ENCODE results near the gene CASP7. TPM values are rescaled to one million over a fixed set of nuclear protein-coding genes. Genes with fewer than 3 reads are reported as not detected.

CASP7 gene
- 27.5 and 37.8 TPM in 2 replicates for total RNA-seq (ENCODE audit: low replicate concordance)
- long read RNA-seq, transcript CASP7-211 (7 exons, 2,467 nt) = minor isoform, 51 of 278 reads
- long read RNA-seq, transcript CASP7-202 (8 exons, 2,421 nt) = minor isoform, 13 of 278 reads
- long read RNA-seq, transcript CASP7-203 (7 exons, 2,377 nt) = major isoform, 182 of 278 reads
- long read RNA-seq, partial matches to known transcripts = 7 of 278 reads
- long read RNA-seq, other reads (novel, unspliced or antisense) = 21 of 278 reads

GRCh38 chr10:113679463-113680189, at the start of gene CASP7:
CASP7 (plus strand) TSS chr10:113679912; CDS start chr10:113697494, 17,582 bp downstream.
- H3K4me3 Mint-ChIP-seq = peak within 1 kb of the TSS; percentile 96
- peak; percentile 85 for DNase-seq (ENCODE audit: extremely low spot score, unreplicated experiment)
- H3K36me3 Mint-ChIP-seq = peaks cover 17% of the 10 kb centered on the region
- H3K27ac Mint-ChIP-seq = peak within 1 kb of the TSS; percentile 92
- H3K27me3 Mint-ChIP-seq = peaks cover 2% of the 10 kb centered on the region
- TF ChIP-seq CTCF (conservative IDR thresholded peaks at IDR 0.05) = no peak
- peaks cover 14% of the 10 kb centered on the region for H3K4me1 Mint-ChIP-seq (ENCODE audit: unreplicated experiment)
- H3K9me3 Mint-ChIP-seq = peaks cover 6% of the 10 kb centered on the region

- no peak overlapping the region for H3K27ac Mint-ChIP-seq
- DNase-seq (ENCODE audit: extremely low spot score, unreplicated experiment) = no peak
- H3K36me3 Mint-ChIP-seq = no peaks in the 10 kb centered on the region
- no peak overlapping the region for H3K4me3 Mint-ChIP-seq
- H3K9me3 Mint-ChIP-seq = peaks cover 4% of the 10 kb centered on the region
- H3K4me1 Mint-ChIP-seq (ENCODE audit: unreplicated experiment) = peaks cover 15% of the 10 kb centered on the region
- TF ChIP-seq CTCF (conservative IDR thresholded peaks at IDR 0.05) = no peak
- H3K27me3 Mint-ChIP-seq = peaks cover 2% of the 10 kb centered on the region
Observed at GRCh38 chr10:113630929-113631533, 48.7 kb upstream of the CASP7 start.

GRCh38 chr10:113631684-113632367, 47.9 kb upstream of the CASP7 start:
- Mint-ChIP-seq H3K27ac (peak overlapping the region; percentile 39), H3K4me3 (no peak overlapping the region), H3K27me3 (no peaks in the 10 kb centered on the region), H3K36me3 (no peaks in the 10 kb centered on the region), H3K9me3 (peaks cover 5% of the 10 kb centered on the region), H3K4me1 (ENCODE audit: unreplicated experiment) (peaks cover 15% of the 10 kb centered on the region)
- TF ChIP-seq CTCF (conservative IDR thresholded peaks at IDR 0.05) = no peak
- no peak for DNase-seq (ENCODE audit: extremely low spot score, unreplicated experiment)

- H3K27me3 Mint-ChIP-seq = no peaks in the 10 kb centered on the region
- H3K4me3 Mint-ChIP-seq = no peak overlapping the region
- H3K4me1 Mint-ChIP-seq (ENCODE audit: unreplicated experiment) = no peaks in the 10 kb centered on the region
- no peak overlapping the region for H3K27ac Mint-ChIP-seq
- H3K36me3 Mint-ChIP-seq = no peaks in the 10 kb centered on the region
- no peak for DNase-seq (ENCODE audit: extremely low spot score, unreplicated experiment)
- H3K9me3 Mint-ChIP-seq = peaks cover 10% of the 10 kb centered on the region
- no peak for TF ChIP-seq CTCF (conservative IDR thresholded peaks at IDR 0.05)
Observed at GRCh38 chr10:113639966-113640365, 39.7 kb upstream of the CASP7 start.

GRCh38 chr10:113641702-113642101, 38.0 kb upstream of the CASP7 start:
- DNase-seq (ENCODE audit: extremely low spot score, unreplicated experiment) = no peak
- no peak for TF ChIP-seq CTCF (conservative IDR thresholded peaks at IDR 0.05)
- no peak overlapping the region for H3K4me3 Mint-ChIP-seq
- H3K27ac Mint-ChIP-seq = no peak overlapping the region
- H3K4me1 Mint-ChIP-seq (ENCODE audit: unreplicated experiment) = no peaks in the 10 kb centered on the region
- H3K36me3 Mint-ChIP-seq = no peaks in the 10 kb centered on the region
- H3K27me3 Mint-ChIP-seq = no peaks in the 10 kb centered on the region
- H3K9me3 Mint-ChIP-seq = peaks cover 5% of the 10 kb centered on the region

Measured in type B pancreatic cell (in vitro differentiated cells).